ENCODE data around the gene KLHL40.

The KLHL40 gene

GRCh38 chr3:42690191-42690590 is 4.9 kb downstream of the KLHL40 start:
- DNase-seq, result no peak

DNA sequence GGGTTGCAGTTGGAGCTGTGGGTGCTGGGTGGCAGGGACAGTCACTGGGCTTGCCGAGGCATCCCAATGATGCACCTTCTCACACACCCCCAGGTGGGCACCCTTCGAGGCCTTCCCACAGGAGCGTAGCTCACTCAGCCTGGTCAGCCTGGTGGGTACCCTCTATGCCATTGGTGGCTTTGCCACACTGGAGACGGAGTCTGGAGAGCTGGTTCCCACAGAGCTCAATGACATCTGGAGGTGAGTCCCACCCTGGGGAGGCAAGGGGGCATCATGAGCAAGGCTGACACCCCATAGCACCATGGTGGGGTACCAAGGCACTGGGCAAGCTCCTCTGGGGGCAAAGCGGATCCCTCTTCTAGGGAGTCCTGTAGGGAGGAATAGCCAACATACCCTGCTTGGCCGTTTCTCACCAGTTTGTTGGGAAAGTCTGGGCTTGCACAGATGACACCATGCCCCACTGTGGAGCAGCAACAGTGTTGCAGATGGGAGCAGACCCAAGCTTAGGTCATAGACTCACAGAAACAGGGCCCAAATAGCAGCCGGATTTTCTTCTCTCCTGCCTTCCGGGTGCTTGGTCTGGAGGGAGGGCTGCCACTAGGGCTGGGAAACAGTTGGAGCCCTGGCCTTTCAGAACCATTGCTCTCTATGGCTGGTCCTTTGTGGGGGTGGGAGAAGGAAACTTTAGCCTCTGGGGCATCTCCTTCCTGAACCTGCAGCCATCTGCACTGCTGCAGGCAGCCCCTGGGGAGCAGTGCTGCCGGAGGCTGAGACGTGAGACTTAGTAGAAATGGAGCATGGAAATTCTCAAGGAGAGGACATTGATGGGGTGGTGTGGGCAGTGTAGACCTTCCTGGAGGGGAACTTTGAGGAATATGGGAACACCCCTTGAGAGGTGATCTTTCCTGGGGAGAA is 5.7 kb downstream of the KLHL40 start:
- DNase-seq, result no peak

- DNase-seq, result no peak
These were observed 6.7 kb downstream of the KLHL40 start for GRCh38 chr3:42691816-42692666.

DNA sequence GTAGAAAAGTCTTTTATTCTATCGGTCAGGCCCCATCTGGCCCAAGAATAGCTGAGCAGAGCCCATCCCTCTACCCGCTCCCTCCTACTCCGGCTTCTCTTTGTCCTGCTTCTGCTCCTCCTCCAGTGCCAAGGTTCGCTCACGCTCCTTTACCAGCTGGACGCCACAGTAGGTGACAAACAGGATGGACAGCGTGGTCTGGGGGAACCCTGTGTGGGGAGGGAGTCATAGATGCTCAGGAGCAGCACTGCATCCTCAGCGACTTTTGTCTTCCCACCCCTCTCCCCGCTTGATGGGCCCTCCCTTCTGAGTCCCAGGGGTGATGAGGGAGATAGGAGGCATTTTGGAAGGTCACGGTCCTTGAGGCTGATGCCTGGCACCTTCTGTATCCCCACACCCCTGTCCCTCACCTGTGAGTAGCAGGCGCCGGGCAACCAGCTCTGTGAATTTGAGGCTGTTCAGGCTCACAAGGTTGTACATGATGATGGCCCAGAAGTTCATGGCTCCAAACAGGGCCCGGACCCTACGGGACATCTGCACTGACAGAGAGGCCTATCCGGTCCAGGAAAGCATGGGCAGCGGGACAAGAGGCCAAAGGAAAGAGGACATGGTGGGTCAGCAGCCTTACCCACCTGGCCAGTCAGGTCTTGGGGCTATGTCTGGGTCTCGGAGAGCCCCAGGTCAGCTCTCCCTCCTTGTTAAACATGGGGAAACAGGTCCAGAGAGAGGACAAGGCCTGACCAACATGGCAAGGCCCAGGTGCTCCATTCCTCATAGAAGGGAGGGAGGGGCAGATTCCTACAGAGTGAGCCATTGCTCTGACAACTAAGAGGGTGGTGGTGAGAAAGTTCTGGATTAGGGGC is 7.6 kb downstream of the KLHL40 start:
- DNase-seq, result no peak

DNA sequence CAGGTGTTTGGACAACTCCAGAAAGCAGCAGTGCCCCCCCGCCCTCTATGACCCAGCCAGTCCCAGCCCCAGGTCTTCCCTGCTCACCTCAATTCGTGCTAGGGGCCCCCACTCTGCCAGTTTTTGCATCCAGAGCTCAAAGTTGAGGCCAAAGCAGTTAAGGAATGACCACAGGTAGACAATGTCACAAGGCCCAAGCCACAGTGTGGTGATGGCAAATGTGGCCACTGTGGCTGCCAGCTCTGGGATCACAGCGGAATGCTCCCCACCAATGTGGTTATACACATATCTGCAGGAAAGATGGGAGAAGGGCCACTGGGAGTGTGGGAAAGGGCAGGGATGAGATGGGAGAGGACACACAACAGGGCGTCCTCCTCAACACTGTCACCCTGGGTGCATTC is 8.2 kb downstream of the KLHL40 start:
- no peak for DNase-seq

GRCh38 chr3:42694366-42694765 is 9.0 kb downstream of the KLHL40 start:
- DNase-seq, result no peak

GRCh38 chr3:42696356-42697288 is 11.3 kb downstream of the KLHL40 start:
- no peak for DNase-seq

- DNase-seq, result no peak
These were observed 12.1 kb downstream of the KLHL40 start for GRCh38 chr3:42697289-42698051.

DNA sequence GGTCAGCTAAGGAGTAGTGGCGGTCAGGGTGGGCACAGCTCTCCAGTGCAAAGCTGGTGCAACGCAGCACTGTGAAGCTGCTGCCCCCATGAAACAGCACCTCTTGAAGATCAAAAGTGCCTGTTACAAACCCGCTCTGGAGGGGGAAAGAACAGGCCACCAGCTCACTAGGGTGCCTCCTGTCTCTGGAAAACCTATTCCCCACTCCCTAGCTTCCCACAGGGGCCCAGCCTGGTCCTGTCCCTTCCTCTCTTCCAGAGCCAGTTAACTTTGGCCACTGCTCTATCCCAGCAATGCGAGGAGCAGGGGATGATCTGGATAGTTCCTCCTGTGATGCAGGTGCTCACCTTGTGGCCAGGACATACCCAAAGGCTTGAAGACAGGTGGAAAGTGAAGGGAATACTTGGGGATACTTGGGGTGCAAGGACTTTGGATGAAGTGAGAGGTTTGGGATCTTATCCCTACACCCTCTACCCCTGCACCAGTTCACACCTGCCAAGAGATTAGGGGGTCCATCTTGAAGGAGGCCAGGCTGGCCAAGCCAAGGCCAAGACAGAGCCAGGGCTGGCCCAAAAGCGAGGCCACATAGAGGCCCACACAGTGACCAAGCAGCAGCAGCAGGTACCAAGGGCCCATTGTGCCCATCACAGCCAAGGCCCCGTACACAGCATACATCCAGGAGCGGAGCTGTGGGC is 13.0 kb downstream of the KLHL40 start:
- no peak for DNase-seq

DNA sequence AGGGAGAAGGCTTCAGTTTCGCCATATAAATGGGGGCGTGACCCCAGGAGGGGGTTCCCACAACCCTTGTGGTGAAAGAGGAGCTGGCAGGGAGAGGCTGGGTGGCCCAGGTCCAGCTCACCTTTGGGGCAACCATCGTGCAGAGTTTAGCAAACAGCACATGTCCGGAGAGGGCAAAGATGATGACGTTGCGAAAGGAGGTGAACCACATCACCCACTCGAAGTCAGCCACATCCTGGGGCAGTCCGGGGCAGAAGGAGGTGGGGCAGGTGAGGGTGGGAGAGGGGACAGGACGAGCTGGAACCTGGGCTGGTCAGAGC is 13.5 kb downstream of the KLHL40 start:
- no peak for DNase-seq

DNA sequence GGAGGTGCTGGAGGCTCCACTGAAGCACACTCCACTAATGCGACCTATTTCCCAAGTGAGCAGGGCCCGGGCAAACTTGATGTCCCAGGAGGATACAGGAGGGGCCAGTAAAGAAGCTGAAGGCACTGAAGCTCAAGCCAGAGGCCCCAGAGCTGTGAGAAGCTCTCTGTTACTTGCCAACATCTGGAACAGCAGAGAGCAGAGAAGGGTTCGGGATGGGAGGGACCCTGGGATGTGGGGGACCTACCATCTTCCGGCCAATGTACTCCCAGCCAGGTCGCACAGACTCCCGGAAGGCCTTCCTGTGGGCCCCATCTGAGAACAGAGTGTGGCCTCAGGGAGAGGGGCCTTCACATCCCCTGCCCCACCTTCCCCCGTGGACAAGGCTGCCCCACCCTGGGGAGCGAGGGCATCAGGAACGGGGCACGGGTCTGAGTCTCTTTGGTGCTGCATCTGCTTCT is 14.2 kb downstream of the KLHL40 start:
- DNase-seq, result no peak

DNA sequence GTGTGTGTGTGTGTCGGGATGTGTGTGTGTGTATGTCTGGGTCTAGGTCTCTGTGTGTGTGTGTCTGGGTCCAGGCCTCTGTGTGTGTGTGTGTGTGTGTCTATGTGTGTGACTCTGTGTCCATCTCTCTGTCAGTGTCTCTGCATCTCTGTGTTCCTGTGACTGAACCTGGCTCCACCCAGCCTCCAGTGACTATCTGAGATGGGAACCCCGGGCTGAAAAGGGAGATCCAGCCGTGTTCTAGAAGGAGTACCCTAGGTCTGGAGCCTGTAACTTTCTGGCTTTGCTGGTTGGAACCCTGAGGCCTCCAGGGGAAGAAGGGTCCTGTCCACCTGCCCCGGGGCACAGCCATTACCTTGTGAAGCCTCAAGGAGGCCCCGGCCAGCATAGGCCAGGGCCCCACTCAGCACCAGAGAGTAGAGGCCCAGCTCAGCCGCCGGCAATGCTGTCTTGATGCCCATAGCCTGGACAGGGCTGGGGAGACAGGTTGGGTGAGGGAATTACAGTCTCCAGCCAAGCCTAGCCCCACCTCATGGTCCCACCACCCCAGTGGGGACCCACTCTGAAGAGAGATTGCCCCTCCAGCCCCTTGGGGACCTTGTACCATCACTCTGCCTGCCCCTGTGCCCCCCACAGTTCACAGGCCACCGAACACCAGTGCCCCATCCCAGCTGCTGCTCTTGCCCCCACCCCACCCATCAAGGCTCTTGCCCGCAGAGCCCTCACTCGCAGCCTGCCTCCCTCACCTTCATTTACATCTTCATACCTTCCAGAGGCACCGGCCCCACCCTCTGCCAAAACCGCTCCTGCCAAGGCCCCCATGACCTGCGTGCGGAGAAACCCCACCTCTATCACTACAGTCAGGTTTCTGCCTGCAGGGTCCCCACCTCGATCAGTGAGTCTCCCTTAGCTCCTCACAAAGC is 15.3 kb downstream of the KLHL40 start:
- DNase-seq, result no peak

DNA sequence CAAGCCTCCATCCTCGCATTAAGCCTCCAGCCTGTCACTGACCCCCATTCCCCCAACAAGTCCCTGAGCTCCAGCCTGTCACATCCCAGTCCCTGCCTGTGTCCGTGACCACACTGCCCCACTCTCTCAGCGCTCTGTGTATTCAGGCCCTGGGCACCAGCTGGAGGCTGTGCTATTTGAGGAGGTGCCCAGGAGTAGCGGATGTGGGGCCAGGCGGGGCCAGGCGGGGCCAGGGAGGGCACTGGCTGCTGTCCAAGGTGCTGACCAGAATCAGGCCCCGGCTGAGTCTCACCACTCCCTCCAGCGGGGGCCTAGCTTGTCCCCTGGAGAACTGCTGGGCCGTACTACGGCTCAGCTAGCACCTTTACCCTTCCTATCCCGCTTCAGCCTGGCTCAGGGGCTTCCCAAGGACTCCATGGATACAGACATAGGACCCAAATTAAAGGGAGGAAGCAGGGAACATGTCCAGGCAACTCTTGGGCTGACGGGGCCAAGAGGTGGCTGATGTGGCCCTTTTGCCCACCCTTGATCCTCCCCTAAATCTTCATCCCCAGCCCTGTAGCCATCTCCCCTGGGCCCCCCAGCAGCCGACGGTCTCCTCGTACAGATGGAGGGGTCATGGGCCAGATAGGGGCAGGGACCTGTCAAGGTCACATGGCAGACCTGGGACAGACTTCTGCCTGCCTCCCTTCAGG is 16.2 kb downstream of the KLHL40 start:
- DNase-seq, result peak; percentile 56

DNA sequence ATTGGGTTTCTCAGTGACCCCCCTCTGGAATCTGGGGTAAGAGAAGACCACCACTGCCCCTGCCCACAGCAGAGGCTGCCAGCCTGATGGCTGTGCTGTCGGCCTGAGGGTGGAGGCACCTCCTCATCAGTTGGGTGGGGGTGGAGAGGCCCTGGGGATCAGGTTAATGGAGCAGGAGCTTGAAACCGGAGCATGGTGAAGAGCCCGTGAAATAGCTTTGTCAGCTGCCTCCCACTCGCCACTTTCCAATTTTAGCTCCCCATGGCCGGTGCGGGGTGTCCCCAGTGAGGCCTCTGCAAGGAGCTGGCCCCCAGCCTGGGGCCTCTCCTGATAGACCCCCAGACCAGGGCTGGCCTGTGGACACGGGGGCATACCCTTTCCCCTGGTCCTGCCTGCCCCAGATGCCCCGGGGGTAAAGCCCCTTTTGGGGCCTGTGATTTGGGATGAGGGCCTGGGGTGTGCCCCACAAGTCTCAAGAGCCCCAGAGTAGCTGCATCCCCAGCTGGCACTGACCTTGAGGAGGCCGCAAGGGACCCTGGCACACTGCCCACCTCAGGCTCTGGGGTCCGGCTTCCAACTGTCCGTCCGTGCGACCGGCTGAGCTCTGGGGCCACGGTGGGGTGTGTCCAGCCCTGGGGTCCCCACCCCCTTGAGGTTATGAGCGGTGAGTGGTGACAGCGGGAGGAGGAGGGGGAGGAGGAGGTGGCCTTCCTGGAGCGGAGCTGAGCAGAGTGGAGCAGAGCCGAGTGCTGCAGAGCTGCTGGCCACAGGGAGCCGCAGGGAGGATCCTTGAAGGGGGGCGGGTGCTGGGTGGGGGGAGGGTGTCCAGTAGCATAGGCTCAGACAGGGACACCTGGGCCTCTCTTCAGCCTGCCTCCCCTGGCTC is 17.0 kb downstream of the KLHL40 start, which contains the start of gene HHATL:
TSS of gene HHATL (minus strand) at position 733 of the 886 bp plus-strand sequence. CDS start 1,972 bp downstream, outside the sequence.
- DNase-seq, result peak; percentile 25

DNA sequence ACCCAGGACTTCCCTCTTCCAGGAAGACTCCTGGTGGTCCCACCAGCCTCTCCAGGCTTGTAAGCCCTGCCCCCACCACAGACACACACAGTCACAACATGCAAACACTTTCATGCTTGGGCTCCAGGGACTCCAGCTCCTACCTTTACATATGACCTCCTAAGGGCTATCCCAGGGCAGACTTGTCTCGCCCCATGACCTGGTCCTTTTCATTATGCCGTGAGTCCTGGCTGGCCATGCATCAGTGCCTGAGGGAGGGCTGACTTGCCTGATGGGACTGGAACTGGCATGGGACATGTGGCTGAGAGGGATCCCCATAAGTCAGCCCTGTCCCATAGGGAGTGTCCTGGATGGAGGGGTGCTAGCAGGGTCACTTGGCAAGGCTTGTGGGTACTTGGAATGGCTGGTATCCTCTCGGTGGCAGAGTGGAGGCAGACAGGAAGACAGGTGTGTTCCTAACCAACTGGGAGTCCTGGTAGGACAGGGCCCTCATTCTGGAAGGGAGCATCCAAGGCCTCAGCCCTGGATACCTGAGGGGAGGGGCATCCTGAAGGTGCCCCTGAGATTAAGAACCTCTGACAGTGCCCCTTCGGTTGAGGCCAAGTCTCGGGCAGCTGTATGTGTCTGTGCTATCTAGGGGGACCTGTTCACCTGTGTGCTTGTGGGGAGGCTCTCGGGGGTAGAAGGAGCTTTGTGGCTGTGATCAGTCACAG is 17.8 kb downstream of the KLHL40 start:
- no peak for DNase-seq

DNA sequence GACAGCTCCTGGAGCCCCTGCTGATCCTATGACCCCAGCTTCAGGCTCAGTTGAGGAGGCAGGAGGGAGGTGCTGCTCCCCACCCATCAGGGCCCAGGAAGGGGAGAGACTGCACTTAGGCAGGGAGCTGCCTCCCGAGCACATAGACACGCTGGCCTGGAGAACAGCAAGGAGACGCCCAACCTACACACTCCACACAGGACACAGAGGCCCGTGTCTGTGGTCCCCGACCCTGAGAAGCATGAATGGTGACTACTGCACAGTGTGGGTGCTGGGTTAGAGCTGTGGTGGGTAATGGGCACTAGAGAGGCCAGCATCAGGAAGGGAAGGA is 18.3 kb downstream of the KLHL40 start:
- no peak for DNase-seq

All from right kidney (tissue), 1 donor.